HTERT RPE-1 (cell line): ENCODE measurements around the gene CDKN1C.
"Not testable (repeated sequence)": the region's sequence is repeated elsewhere in the genome, so short reads cannot be mapped to it uniquely, and the experiment has no call there.

Experiments
- in situ Hi-C: fragments of 300-500 bp; cut with MboI; formaldehyde crosslinking; loops from 4 replicates; pipeline ENCODE4 v1.14.3; 2020; ENCODE audit warnings: low sequenced_read_pairs

The CDKN1C gene

GRCh38 chr11:2909133-2909902, 23.7 kb upstream of the CDKN1C start:
- in situ Hi-C loops: no loop called here

GRCh38 chr11:2908130-2908529, 22.6 kb upstream of the CDKN1C start:
- in situ Hi-C loops: no loop called here

- in situ Hi-C loops: not testable (repeated sequence)
Measured at GRCh38 chr11:2905299-2905698, 19.7 kb upstream of the CDKN1C start.

GRCh38 chr11:2904153-2905052, 18.8 kb upstream of the CDKN1C start:
- in situ Hi-C loops: no loop called here

GRCh38 chr11:2903672-2904011, 18.1 kb upstream of the CDKN1C start:
- in situ Hi-C loops: no loop called here

- in situ Hi-C loops: no loop called here
Measured at GRCh38 chr11:2902784-2903671, 17.5 kb upstream of the CDKN1C start.

- in situ Hi-C loops: no loop called here
Measured at GRCh38 chr11:2901854-2902783, 16.5 kb upstream of the CDKN1C start.

GRCh38 chr11:2901196-2901796, 15.7 kb upstream of the CDKN1C start:
- in situ Hi-C loops: no loop called here

- in situ Hi-C loops: no loop called here
Measured at GRCh38 chr11:2899080-2899783, 13.7 kb upstream of the CDKN1C start.

GRCh38 chr11:2898366-2899079, 12.9 kb upstream of the CDKN1C start:
- in situ Hi-C loops: no loop called here

GRCh38 chr11:2897048-2897447, 11.5 kb upstream of the CDKN1C start:
- in situ Hi-C loops: no loop called here

GRCh38 chr11:2896047-2896446, 10.5 kb upstream of the CDKN1C start:
- in situ Hi-C loops: no loop called here

- in situ Hi-C loops: no loop called here
Measured at GRCh38 chr11:2893935-2894334, 8.4 kb upstream of the CDKN1C start.

- in situ Hi-C loops: no loop called here
Measured at GRCh38 chr11:2892967-2893528, 7.5 kb upstream of the CDKN1C start.

- in situ Hi-C loops: no loop called here
Measured at GRCh38 chr11:2892215-2892966, 6.8 kb upstream of the CDKN1C start.

GRCh38 chr11:2891326-2892214, 6.0 kb upstream of the CDKN1C start:
- in situ Hi-C loops: no loop called here
